ENCODE results near the gene ZFYVE9. TPM values are rescaled to one million over a fixed set of nuclear protein-coding genes. Genes with fewer than 3 reads are reported as not detected.
"Not testable (repeated sequence)": the region's sequence is repeated elsewhere in the genome, so short reads cannot be mapped to it uniquely, and the experiment has no call there.

ZFYVE9 gene
- total RNA-seq, result 85.6 TPM

- peak; percentile 62 for DNase-seq
Measured at GRCh38 chr1:52141513-52142219, at the start of gene ZFYVE9. ZFYVE9 (plus strand) TSS chr1:52142089; CDS start chr1:52233207, 91,118 bp downstream.

GRCh38 chr1:52094300-52094699, 47.6 kb upstream of the ZFYVE9 start:
- DNase-seq, result not testable (repeated sequence)

DNA sequence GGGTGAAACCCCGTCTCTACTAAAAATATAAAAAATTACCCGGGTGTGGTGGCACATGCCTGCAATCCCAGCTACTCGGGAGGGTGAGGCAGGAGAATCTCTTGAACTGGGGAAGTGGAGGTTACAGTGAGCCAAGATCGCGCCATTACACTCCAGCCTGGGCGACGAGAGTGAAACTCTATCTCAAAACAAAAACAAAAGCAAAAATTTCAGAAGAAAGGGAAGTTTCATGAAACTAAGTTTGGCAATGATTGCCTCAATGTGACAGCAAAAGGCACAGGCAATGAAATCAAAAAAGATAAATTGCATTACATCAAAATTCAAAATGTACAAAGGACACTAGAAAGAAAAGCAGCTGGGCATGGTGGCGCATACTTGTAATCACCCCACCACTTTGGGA, 45.7 kb upstream of the ZFYVE9 start:
- DNase-seq, result no peak

GRCh38 chr1:52098139-52098871, 43.6 kb upstream of the ZFYVE9 start:
- no peak for DNase-seq

- DNase-seq, result no peak
Measured at GRCh38 chr1:52102336-52103013, 39.4 kb upstream of the ZFYVE9 start.

GRCh38 chr1:52111492-52111891, 30.4 kb upstream of the ZFYVE9 start:
- no peak for DNase-seq

DNA sequence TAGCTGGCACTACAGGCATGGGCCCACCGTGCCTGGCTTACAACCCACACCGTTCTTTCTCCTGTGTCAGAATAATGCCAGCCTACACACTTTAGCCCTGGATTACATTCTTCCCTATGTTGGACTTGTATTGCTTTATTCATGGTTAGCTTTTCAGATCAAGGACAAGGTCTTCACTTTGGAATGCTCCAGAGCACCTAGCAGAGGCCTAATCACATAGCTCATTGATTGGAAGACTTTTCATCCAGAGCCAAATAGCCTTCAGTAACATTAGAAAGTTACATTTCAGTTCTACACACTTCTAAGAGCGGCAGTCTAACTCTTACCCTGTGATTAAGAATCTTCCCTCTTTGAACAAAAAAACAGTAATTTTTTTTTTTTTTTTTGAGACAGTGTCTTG, 29.4 kb upstream of the ZFYVE9 start:
- no peak for DNase-seq

DNA sequence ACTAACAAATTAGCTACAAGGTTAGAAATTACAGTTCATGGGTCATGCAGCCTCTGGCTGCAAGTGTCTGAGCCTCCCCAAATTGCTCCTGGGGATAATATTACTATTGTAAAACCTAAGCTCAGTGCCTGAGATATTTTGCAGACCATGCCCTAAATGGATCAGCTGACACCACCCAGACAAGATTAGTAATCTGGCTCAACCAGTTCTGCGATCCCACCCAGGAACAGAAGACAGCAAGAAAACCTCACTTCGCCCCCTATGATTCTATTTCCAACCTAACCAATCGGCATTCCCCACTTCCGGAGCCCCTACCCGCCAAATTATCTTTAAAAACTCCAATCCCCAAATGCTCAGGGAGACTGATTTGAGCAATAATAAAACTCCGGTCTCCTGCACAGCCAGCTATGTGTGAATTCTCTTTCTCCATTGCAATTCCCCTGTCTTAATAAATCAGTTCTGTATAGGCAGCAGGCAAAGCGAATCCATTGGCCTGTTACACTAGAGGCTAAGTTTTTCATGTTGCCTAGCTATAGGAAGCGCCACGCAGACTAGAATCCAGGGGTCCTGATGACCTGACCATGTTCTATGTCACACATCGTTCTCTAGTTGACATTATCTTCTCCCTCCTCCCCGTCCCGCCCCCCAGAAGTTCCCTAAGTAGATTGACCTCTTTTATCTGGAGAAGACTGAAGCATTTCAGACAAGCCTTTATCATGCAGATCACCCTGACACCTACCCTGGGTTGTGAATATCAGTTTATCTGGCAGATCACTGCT, 22.4 kb upstream of the ZFYVE9 start:
- no peak for DNase-seq

DNA sequence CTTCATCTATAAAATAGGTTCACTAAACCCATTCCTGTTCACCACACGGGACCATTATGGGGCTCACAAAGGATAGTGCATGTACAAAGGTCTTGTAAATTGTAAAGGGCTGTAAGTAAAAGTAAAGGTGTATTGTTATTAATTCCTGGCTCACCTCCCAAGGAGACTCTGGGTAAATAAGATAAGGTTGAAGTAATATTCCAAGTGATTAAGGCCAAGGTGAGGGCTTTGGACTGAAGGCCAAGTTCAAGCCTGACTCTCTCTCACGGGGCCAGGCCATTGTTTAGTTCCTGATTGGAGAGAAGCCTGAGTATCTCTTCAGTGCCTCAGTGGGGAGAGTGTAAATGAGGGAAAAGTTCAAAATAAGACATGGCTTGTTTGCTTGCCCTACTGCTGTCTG, 19.5 kb upstream of the ZFYVE9 start:
- no peak for DNase-seq

DNA sequence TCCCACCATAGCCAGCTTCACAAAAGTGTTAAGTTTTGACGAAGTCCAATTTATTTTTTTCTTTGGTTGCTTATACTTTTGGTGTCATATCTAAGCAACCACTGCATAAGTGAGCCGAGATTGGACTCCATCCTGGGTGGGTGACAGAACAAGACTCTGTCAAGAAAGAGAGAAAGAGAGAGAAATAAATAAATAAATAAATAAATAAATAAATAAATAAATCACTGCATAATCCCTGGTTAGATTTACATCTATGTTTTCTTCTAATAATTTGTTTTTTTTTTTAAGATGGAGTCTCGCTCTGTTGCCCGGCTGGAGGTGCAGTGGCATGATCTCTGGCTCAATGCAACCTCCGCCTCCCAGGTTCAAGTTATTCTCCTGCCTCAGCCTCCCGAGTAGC, 18.3 kb upstream of the ZFYVE9 start:
- no peak for DNase-seq

DNA sequence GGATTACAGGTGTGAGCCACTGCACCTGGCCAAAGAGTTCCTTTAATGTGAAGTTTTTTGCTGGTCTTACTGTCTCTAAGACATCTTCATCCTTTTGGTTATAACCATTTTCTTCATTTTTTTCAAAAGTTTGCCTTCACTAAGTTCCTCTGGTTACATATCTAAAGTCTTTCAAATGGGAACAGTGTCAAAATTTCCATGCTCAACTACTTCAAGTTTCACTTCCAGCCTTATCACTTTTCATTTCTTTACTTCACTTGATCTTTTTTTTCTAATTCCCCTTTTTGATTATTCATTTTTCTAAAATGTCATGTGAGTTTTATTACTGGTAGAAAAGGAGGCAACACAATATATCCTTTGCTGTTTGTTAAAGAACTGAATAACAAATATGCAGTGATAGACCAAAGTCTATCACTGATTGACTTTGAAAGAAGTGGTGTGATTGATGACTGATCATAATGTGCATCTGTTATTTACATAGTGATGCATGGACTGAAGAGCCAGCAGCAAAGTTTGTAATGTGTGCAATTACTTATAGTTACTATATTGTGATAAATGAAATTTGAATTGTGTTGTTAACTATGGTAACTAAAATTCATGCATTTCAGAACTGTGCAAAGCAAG, 16.0 kb upstream of the ZFYVE9 start:
- DNase-seq, result no peak

DNA sequence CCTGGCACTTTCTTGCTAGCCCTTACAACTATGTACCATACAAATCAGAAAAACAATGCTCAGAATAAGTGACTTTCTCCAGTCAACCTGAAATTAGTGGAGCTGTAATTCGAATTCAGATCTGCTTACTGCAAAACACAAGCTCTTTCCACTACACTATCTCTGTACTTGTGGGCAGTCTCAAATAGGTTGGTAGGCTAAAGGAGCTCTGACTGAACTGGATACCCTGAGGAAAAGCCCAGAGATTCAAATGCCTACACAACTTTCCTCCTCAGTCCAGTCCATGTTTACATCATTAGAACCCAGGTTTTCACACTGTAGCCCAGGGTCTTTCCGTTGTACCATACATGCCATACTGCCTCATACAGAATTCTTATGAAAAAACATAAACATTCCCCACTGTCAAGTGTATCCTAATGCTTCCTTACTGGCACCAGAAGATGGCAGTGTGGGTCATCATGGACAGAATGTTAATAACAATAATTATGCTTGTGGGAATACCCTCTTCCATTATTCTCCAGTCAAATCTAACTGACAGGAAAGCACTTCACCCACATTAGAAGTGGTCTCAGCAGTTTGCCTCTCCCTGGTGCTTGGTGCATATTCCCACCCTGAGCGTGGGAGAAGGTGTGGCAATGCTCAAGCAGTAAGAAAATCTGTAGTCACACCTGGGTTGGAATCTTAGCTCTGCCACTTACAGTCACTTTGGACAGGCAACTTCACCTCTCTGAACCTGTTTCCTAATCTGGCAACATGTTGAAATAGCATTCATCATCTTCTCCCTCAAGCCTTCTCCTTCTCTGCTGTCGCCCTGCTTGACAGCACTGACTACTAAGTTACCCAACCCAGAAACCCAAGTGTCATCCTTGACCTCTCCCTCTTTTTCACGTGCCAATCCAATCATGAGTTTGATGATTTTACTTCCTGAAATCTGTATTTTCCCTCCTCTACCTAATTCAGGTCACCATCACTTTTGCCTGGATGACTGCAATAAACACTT, 14.4 kb upstream of the ZFYVE9 start:
- DNase-seq, result no peak

DNA sequence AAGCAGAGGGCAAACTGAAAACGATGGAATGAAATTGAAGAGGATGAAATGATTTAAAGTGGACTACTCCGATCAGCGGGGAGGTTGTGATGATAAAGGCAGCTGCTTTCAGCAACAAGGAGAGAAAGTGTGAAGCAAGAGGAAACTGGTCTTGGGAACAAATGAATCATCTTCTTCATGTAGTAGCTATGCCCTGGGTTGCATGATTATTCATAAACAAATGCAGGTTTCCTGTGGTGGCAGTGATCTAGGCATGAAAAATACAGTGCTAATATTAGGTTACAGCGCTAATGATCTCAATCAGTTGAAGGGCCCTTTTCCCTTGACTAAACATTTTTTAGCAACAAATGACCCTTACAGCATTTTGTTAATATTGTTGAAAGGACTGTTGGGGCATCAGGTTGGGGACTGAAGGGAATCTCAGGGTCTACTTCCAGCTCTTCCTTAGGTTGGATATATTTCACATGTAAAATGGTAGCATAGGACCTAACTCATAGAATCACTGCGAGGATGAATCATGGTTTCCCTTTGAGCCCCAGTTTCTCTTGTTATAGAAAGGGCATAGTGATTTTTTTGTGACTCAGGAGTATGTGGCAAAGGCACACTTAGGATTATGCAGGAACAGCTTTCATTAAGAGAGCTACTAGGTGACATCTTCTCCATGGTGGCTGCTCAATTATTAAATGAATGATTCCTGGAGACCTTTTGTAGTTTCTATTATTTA, 1.9 kb upstream of the ZFYVE9 start:
- no peak for DNase-seq

DNA sequence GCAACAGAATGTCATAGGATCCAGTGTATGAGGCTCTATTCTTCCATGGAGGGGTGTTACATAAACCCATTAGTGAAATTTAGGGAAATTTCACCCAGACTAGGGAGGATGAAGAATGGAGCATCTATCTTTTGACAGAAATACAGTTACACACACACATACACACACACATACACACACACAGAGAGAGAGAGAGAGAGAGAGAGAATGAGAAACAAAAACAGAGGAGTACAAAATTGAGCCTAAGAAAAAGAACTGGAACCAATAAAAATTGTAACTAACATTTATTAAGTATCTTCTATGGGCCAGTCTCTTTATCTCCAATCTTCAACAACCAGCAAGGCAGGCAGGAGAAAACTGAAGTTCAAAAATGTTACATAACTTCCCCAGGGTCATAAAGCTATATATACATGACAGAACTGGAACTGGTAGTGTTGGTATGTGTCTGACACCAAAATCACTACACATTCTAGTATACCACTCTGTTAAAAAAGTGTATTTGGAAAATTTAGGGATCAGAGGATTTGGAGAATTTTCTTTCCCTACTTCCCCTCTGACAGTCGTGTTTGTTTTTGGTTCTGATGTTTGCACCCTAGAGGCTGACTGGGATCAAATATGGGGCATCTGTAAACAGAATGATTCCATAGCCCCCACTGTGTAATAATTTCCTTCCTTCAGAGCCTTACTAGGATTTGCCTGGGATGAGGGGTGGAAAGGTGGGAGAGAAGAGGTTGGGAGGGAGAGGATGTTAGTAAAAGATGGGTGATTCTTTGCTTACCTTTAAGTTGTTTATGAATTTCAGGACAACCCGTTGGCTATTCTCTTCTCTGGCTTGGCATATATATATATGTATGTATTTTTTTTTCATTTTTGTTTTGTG, 1.0 kb upstream of the ZFYVE9 start:
- no peak for DNase-seq

DNA sequence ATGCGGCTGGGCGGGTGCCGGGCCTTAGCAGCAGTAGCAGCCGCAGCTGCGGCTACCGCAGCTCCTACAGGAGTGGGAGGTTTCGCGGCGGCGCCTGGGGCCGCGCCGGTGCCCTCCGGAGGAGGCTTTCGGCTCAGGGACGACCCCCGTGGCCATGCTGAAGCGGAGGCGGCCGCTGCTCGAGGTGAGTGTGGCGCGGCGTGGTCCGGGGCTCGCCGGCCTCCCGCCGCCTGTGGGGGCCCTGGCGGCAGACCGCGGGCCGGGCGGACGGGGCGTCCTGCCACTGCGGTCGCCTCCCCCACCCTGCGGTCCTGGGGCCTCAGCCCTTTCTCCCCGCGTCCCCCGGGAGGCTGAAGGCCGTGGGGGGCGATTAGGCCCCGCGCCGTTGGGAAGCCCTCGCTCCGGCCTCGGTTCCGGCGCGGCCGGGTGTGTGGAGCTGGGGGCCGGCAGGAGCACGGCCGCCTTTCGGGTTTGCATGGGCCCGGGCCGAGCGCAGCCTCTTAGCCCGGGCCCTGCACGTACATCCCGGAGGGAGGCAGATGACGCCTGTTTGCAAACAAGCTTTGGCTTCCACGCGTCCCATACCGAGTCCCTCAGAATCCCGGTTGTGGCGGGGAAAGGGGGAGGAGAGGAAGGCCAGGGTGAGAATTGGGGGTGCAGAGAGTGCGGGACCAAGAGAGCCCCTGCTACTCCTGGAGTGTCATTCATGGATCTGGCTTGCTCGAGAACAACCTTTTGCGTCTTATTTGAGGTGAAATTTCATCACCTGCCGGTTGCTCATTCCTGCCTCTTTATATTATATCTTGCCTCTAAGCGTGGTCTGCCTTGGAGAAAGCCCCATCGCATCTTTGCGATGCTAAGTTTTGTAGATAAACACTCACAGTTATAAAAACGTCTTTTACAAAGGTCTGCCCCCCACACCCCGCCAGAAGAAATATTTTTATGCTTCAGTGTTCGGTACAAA, 613 bp downstream of the ZFYVE9 start:
- DNase-seq, result peak; percentile 31

DNA sequence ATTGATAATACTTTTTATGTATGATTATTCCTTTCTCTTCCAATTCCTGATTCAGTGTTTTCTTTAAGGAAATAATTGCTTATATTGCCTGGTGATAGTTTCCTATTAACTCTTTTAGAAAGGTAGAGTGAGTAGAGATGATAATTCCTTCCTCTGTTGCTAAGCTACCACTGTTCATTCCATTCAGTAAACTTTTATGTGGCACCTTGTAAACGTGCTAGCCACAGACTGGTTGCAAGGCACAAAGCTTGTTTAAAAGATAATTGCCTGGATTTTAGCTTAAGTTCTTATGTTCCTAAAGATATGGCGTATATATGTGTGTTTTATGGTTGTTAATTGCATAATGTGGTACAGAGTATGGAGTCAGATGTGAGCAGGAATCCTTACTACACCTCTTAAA, 3.2 kb downstream of the ZFYVE9 start:
- DNase-seq, result no peak

DNA sequence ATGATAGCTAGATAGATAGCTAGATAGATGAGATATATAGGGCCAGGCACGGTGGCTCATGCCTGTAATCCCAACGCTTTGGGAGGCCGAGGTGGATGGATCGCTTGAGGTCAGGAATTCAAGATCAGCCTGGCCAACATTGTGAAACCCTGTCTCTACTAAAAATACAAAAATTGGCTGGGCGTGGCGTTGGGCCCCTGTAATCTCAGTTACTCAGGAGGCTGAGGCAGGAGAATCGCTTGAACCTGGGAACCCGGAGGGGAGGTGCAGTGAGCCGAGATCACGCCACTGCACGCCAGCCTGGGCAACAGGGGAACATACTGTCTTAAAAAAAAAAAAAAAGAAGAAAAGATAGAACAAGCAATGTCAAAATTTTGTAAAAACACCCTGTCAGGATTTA, 8.6 kb downstream of the ZFYVE9 start:
- not testable (repeated sequence) for DNase-seq

- no peak for DNase-seq
Measured at GRCh38 chr1:52150946-52151345, 9.1 kb downstream of the ZFYVE9 start.
